Neural progenitor cell (in vitro differentiated cells): Measurements from ENCODE around the gene PRDM16. TPM values are rescaled to one million over a fixed set of nuclear protein-coding genes. Genes with fewer than 3 reads are reported as not detected.

Source experiments
- DNase-seq: peaks from one replicate; pipeline ENCODE4 v3.0.0-alpha.2; 2016; ENCODE audit warnings: low spot score
- H2AFZ ChIP-seq: fragments of 200-600 bp; sonication (generic); replicated peaks from 2 replicates; pipeline ENCODE4 v1.6.1; 2016; ENCODE audit warnings: antibody characterized with exemption
- H3F3A ChIP-seq: fragments of 200-600 bp; sonication (generic); 2 replicates; pipeline ENCODE4 v1.6.1; 2016; ENCODE audit warnings: antibody characterized with exemption, low read depth
- H3K27ac ChIP-seq: fragments of 200-600 bp; sonication (generic); 2 replicates; pipeline ENCODE4 v1.5.1; 2016; ENCODE audit warnings: mild to moderate bottlenecking
- H3K27me3 ChIP-seq: fragments of 200-600 bp; sonication (generic); 2 replicates; pipeline ENCODE4 v1.6.1; 2016; ENCODE audit warnings: mild to moderate bottlenecking, moderate library complexity
- H3K36me3 ChIP-seq: fragments of 200-600 bp; sonication (generic); 2 replicates; pipeline ENCODE4 v1.5.1; 2016
- H3K4me1 ChIP-seq: fragments of 200-600 bp; sonication (generic); 2 replicates; pipeline ENCODE4 v1.6.1; 2016; ENCODE audit warnings: mixed run types
- H3K4me2 ChIP-seq: fragments of 200-600 bp; sonication (generic); 2 replicates; pipeline ENCODE4 v1.6.1; 2016
- H3K4me3 ChIP-seq: fragments of 200-600 bp; sonication (generic); 2 replicates; pipeline ENCODE4 v1.5.1; 2016
- H3K79me2 ChIP-seq: fragments of 200-600 bp; sonication (generic); 2 replicates; pipeline ENCODE4 v1.6.1; 2016; ENCODE audit warnings: low read depth
- H3K9ac ChIP-seq: fragments of 200-600 bp; sonication (generic); 2 replicates; pipeline ENCODE4 v1.6.1; 2016
- H3K9me3 ChIP-seq: fragments of 200-600 bp; sonication (generic); 2 replicates; pipeline ENCODE4 v1.5.1; 2016; ENCODE audit warnings: low read depth
- H4K20me1 ChIP-seq: fragments of 200-600 bp; sonication (generic); 2 replicates; pipeline ENCODE4 v1.6.1; 2016; ENCODE audit warnings: low read depth
- H3K27ac Mint-ChIP-seq: 3 replicates; pipeline ENCODE4 v1.8.0; 2021; ENCODE audit warnings: mixed read lengths
- H3K27me3 Mint-ChIP-seq: 2 replicates; pipeline ENCODE4 v1.8.0; 2022; ENCODE audit warnings: low read depth, mild to moderate bottlenecking, inconsistent platforms, moderate library complexity, mixed read lengths; ENCODE audit not compliant: insufficient read depth
- H3K36me3 Mint-ChIP-seq: 3 replicates; pipeline ENCODE4 v1.8.0; 2021; ENCODE audit warnings: mixed read lengths
- H3K4me1 Mint-ChIP-seq: 3 replicates; pipeline ENCODE4 v1.8.0; 2021; ENCODE audit warnings: mixed read lengths
- H3K4me3 Mint-ChIP-seq: 3 replicates; pipeline ENCODE4 v1.8.0; 2021; ENCODE audit warnings: mild to moderate bottlenecking, moderate library complexity, mixed read lengths
- H3K9me3 Mint-ChIP-seq: 3 replicates; pipeline ENCODE4 v1.8.0; 2020; ENCODE audit warnings: mixed read lengths
- EZH2 ChIP-seq: fragments of 200-600 bp; sonication (generic); IDR thresholded peaks from 2 replicates; pipeline ENCODE4 v1.6.1; 2017; ENCODE audit warnings: antibody characterized with exemption, mild to moderate bottlenecking, moderate library complexity
- EZH2phosphoT487 ChIP-seq: fragments of 200-600 bp; sonication (generic); IDR thresholded peaks from 2 replicates; pipeline ENCODE4 v1.6.1; 2017; ENCODE audit warnings: antibody characterized with exemption
- total RNA-seq: library from RNA; depleted of rRNA; stranded (reverse); fragments of >200 nt; gene quantifications from 2 replicates; pipeline ENCODE4 v1.2.3, GENCODE V29; 2015; ENCODE audit warnings: low replicate concordance
- TF ChIP-seq, protein P1 (sequence below): fragments of 200-600 bp; sonication (generic); IDR thresholded peaks from 2 replicates; pipeline ENCODE4 v1.5.1; 2017; ENCODE audit warnings: antibody characterized with exemption, mild to moderate bottlenecking

PRDM16 gene
- total RNA-seq, 1 donor from 2014 or later: 1.9 TPM

DNA sequence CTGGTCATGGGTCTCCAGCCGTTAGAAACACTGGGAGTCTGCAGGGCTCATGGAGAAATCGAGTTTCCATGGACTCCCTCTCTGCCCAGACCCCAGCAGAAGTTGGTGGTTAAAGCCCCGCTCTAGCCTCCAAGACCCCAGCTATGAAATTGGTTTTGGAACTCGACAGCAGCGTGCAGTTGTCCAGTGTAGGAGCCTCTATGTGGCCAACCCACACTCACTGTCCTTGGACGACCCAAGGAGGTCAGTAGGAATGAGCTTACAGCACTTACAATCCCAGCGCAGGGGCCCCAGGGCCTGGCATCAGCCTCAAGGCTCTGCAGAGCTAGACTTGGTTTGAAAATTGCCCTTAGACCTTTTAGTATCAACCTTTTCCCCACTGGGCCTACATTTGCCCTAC is 3.2 kb upstream of the PRDM16 start:
- peaks cover 15% of the 10 kb centered on the region for H3K4me1 Mint-ChIP-seq
- H3K36me3 Mint-ChIP-seq: no peaks in the 10 kb centered on the region
- Histone ChIP-seq H4K20me1 (peaks cover 32% of the 10 kb centered on the region), H3K27me3 (peaks cover 96% of the 10 kb centered on the region), H3K27ac (no peak overlapping the region), H3F3A (peaks cover 19% of the 10 kb centered on the region), H2AFZ (no peak overlapping the region), H3K9ac (no peak overlapping the region), H3K79me2 (no peaks in the 10 kb centered on the region), H3K4me1 (peaks cover 41% of the 10 kb centered on the region), H3K4me2 (no peak overlapping the region), H3K36me3 (no peaks in the 10 kb centered on the region), H3K9me3 (no peaks in the 10 kb centered on the region), H3K4me3 (no peak overlapping the region)
- DNase-seq: no peak
- no peak overlapping the region for H3K27ac Mint-ChIP-seq
- H3K4me3 Mint-ChIP-seq: peak overlapping the region; percentile 47
- no peaks in the 10 kb centered on the region for H3K9me3 Mint-ChIP-seq
- no peak for TF ChIP-seq EZH2phosphoT487
- TF ChIP-seq, protein P1, sequence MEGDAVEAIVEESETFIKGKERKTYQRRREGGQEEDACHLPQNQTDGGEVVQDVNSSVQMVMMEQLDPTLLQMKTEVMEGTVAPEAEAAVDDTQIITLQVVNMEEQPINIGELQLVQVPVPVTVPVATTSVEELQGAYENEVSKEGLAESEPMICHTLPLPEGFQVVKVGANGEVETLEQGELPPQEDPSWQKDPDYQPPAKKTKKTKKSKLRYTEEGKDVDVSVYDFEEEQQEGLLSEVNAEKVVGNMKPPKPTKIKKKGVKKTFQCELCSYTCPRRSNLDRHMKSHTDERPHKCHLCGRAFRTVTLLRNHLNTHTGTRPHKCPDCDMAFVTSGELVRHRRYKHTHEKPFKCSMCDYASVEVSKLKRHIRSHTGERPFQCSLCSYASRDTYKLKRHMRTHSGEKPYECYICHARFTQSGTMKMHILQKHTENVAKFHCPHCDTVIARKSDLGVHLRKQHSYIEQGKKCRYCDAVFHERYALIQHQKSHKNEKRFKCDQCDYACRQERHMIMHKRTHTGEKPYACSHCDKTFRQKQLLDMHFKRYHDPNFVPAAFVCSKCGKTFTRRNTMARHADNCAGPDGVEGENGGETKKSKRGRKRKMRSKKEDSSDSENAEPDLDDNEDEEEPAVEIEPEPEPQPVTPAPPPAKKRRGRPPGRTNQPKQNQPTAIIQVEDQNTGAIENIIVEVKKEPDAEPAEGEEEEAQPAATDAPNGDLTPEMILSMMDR: no peak
- TF ChIP-seq EZH2: no peak
- H3K27me3 Mint-ChIP-seq: peaks cover 60% of the 10 kb centered on the region

DNA sequence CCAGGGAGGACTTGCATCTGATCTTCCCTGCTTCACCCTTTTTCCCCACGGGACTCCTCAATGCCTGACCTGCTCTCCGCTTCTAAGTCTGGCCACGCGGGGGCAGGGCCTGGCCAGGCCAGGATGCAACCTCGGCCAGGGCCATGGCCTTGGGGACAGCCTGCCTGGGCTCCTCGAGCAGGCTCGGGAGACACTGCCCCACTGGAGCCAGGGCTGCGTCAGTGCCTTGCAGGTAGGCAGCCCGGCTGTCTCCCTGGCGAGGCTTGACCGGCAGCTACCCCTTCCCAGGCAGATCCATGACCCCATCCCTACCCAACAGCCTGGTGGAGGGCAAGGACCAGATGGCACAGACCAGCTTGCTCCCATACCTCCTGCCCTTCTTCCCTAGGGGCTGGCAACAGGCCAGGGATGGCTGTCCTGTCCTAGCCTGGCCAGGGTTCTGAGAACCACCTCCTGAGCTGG is 2.7 kb upstream of the PRDM16 start:
- H3K4me3 ChIP-seq: no peak overlapping the region
- H3K9me3 ChIP-seq: no peaks in the 10 kb centered on the region
- Mint-ChIP-seq H3K36me3 (no peaks in the 10 kb centered on the region), H3K27me3 (peaks cover 56% of the 10 kb centered on the region), H3K4me1 (peaks cover 12% of the 10 kb centered on the region), H3K27ac (no peak overlapping the region), H3K4me3 (peak overlapping the region; percentile 47), H3K9me3 (no peaks in the 10 kb centered on the region)
- no peak overlapping the region for H2AFZ ChIP-seq
- no peaks in the 10 kb centered on the region for H3K36me3 ChIP-seq
- H3K27me3 ChIP-seq: peaks cover 96% of the 10 kb centered on the region
- H3K79me2 ChIP-seq: no peaks in the 10 kb centered on the region
- H3K4me1 ChIP-seq: peaks cover 46% of the 10 kb centered on the region
- H4K20me1 ChIP-seq: peaks cover 37% of the 10 kb centered on the region
- TF ChIP-seq EZH2phosphoT487: no peak
- TF ChIP-seq, protein P1: peak; percentile 56
- peak; percentile 68 for DNase-seq
- no peak overlapping the region for H3K4me2 ChIP-seq
- H3K9ac ChIP-seq: no peak overlapping the region
- H3K27ac ChIP-seq: no peak overlapping the region
- H3F3A ChIP-seq: peaks cover 23% of the 10 kb centered on the region

DNA sequence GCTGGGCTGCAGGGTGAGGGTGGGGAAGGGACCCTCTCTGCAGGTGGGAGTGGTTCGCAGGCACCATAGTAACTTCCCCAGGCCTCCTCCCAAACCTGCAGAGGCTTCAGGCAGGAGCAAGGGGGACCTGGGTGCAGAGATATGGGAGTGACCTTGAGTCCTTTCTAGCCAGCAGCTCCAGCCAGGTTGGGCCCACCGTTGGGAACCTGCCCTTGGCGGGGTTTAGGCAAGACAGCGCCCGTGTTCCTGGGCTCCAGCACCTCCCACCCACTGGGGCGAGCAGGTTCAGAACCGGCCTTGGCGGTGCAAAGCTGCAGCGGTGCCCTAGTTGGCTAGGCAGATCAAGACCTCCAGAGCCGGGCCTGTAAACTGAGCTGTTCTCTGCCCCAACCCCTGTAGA is 2.2 kb upstream of the PRDM16 start:
- no peak overlapping the region for H3K4me3 ChIP-seq
- H3K27ac ChIP-seq: no peak overlapping the region
- DNase-seq: no peak
- H3K4me1 Mint-ChIP-seq: peaks cover 14% of the 10 kb centered on the region
- no peak for TF ChIP-seq EZH2
- TF ChIP-seq, protein P1: no peak
- no peak for TF ChIP-seq EZH2phosphoT487
- no peaks in the 10 kb centered on the region for H3K9me3 ChIP-seq
- H4K20me1 ChIP-seq: peaks cover 42% of the 10 kb centered on the region
- no peaks in the 10 kb centered on the region for H3K9me3 Mint-ChIP-seq
- peaks cover 47% of the 10 kb centered on the region for H3K4me1 ChIP-seq
- peak overlapping the region; percentile 77 for H3K4me3 Mint-ChIP-seq
- no peaks in the 10 kb centered on the region for H3K79me2 ChIP-seq
- H3K27me3 Mint-ChIP-seq: peaks cover 56% of the 10 kb centered on the region
- peaks cover 96% of the 10 kb centered on the region for H3K27me3 ChIP-seq
- peak overlapping the region; percentile 90 for H3K4me2 ChIP-seq
- H2AFZ ChIP-seq: no peak overlapping the region
- H3F3A ChIP-seq: peaks cover 23% of the 10 kb centered on the region
- H3K9ac ChIP-seq: no peak overlapping the region
- no peaks in the 10 kb centered on the region for H3K36me3 Mint-ChIP-seq
- no peaks in the 10 kb centered on the region for H3K36me3 ChIP-seq
- no peak overlapping the region for H3K27ac Mint-ChIP-seq
